Osteocyte (in vitro differentiated cells): Measurements from ENCODE around the gene CA6. TPM values are rescaled to one million over a fixed set of nuclear protein-coding genes. Genes with fewer than 3 reads are reported as not detected.
"Not testable (repeated sequence)": the region's sequence is repeated elsewhere in the genome, so short reads cannot be mapped to it uniquely, and the experiment has no call there.

Experiments
- DNase-seq: peaks from one replicate; pipeline ENCODE4 v3.0.0; 2021; ENCODE audit warnings: mixed read lengths; ENCODE audit not compliant: unreplicated experiment; ENCODE audit errors: extremely low spot score
- H3K27ac Mint-ChIP-seq: one replicate; pipeline ENCODE4 v1.8.0; 2021; ENCODE audit warnings: mild to moderate bottlenecking, mixed read lengths; ENCODE audit not compliant: unreplicated experiment
- H3K27me3 Mint-ChIP-seq: one replicate; pipeline ENCODE4 v1.8.0; 2021; ENCODE audit warnings: mixed read lengths; ENCODE audit not compliant: unreplicated experiment
- H3K36me3 Mint-ChIP-seq: one replicate; pipeline ENCODE4 v1.8.0; 2021; ENCODE audit warnings: mixed read lengths; ENCODE audit not compliant: unreplicated experiment
- H3K4me1 Mint-ChIP-seq: one replicate; pipeline ENCODE4 v1.8.0; 2021; ENCODE audit warnings: mixed read lengths; ENCODE audit not compliant: unreplicated experiment
- H3K4me3 Mint-ChIP-seq: one replicate; pipeline ENCODE4 v1.8.0; 2021; ENCODE audit warnings: mild to moderate bottlenecking, moderate library complexity, mixed read lengths; ENCODE audit not compliant: unreplicated experiment
- H3K9me3 Mint-ChIP-seq: one replicate; pipeline ENCODE4 v1.8.0; 2021; ENCODE audit warnings: mixed read lengths; ENCODE audit not compliant: unreplicated experiment
- CTCF ChIP-seq: fragments of 200-600 bp; sonication (generic); IDR thresholded peaks from 2 replicates; pipeline ENCODE4 v1.5.0; 2021; ENCODE audit warnings: antibody characterized with exemption, mild to moderate bottlenecking, moderate library complexity
- total RNA-seq: library from RNA; stranded (reverse); gene quantifications from 2 replicates; pipeline ENCODE4 v1.2.1, GENCODE V29; 2021

CA6 gene
- total RNA-seq, 1 donor from 2014 or later = not detected

GRCh38 chr1:8910914-8911313 lies 34.8 kb upstream of the CA6 start:
- peaks cover 35% of the 10 kb centered on the region for H3K4me1 Mint-ChIP-seq
- H3K4me3 Mint-ChIP-seq = no peak overlapping the region
- H3K9me3 Mint-ChIP-seq = no peaks in the 10 kb centered on the region
- peak overlapping the region; percentile 82 for H3K27ac Mint-ChIP-seq
- H3K27me3 Mint-ChIP-seq = no peaks in the 10 kb centered on the region
- DNase-seq = no peak
- H3K36me3 Mint-ChIP-seq = no peaks in the 10 kb centered on the region
- no peak for TF ChIP-seq CTCF

GRCh38 chr1:8911416-8912309 lies 34.0 kb upstream of the CA6 start:
- Mint-ChIP-seq H3K36me3 (no peaks in the 10 kb centered on the region), H3K27me3 (no peaks in the 10 kb centered on the region), H3K9me3 (no peaks in the 10 kb centered on the region), H3K27ac (peak overlapping the region; percentile 82), H3K4me1 (peaks cover 32% of the 10 kb centered on the region), H3K4me3 (no peak overlapping the region)
- TF ChIP-seq CTCF = no peak
- no peak for DNase-seq

GRCh38 chr1:8913457-8913856 lies 32.2 kb upstream of the CA6 start:
- no peak overlapping the region for H3K4me3 Mint-ChIP-seq
- no peak for TF ChIP-seq CTCF
- H3K27me3 Mint-ChIP-seq = no peaks in the 10 kb centered on the region
- H3K4me1 Mint-ChIP-seq = peaks cover 29% of the 10 kb centered on the region
- H3K9me3 Mint-ChIP-seq = no peaks in the 10 kb centered on the region
- H3K27ac Mint-ChIP-seq = no peak overlapping the region
- no peak for DNase-seq
- no peaks in the 10 kb centered on the region for H3K36me3 Mint-ChIP-seq

GRCh38 chr1:8914466-8914865 lies 31.2 kb upstream of the CA6 start:
- no peaks in the 10 kb centered on the region for H3K27me3 Mint-ChIP-seq
- DNase-seq = no peak
- no peaks in the 10 kb centered on the region for H3K36me3 Mint-ChIP-seq
- peaks cover 28% of the 10 kb centered on the region for H3K4me1 Mint-ChIP-seq
- H3K27ac Mint-ChIP-seq = no peak overlapping the region
- no peak for TF ChIP-seq CTCF
- H3K9me3 Mint-ChIP-seq = no peaks in the 10 kb centered on the region
- no peak overlapping the region for H3K4me3 Mint-ChIP-seq

- Mint-ChIP-seq H3K27ac (no peak overlapping the region), H3K27me3 (no peaks in the 10 kb centered on the region), H3K36me3 (no peaks in the 10 kb centered on the region), H3K4me1 (peaks cover 24% of the 10 kb centered on the region), H3K9me3 (no peaks in the 10 kb centered on the region), H3K4me3 (no peak overlapping the region)
- TF ChIP-seq CTCF = no peak
- DNase-seq = no peak
Measured at GRCh38 chr1:8915446-8915845, 30.2 kb upstream of the CA6 start.

GRCh38 chr1:8917536-8917935 lies 28.1 kb upstream of the CA6 start:
- H3K27ac Mint-ChIP-seq, H3K4me3 Mint-ChIP-seq, H3K9me3 Mint-ChIP-seq, DNase-seq, H3K36me3 Mint-ChIP-seq, H3K27me3 Mint-ChIP-seq: not testable (repeated sequence)
- peaks cover 13% of the 10 kb centered on the region for H3K4me1 Mint-ChIP-seq
